ENCODE data around the gene LCP2. TPM values are rescaled to one million over a fixed set of nuclear protein-coding genes. Genes with fewer than 3 reads are reported as not detected.

Gene LCP2
- not detected in 3 replicates for total RNA-seq

GRCh38 chr5:170297589-170298462 is at the start of gene LCP2:
LCP2 (minus strand) TSS chr5:170297777; CDS start chr5:170297611, 166 bp downstream.
- Mint-ChIP-seq H3K4me1 (no peaks in the 10 kb centered on the region), H3K9me3 (no peaks in the 10 kb centered on the region), H3K27me3 (ENCODE audit: low read depth) (peaks cover 2% of the 10 kb centered on the region), H3K4me3 (no peak within 1 kb of the TSS), H3K36me3 (no peaks in the 10 kb centered on the region), H3K27ac (no peak within 1 kb of the TSS)
- TF ChIP-seq, protein P1, sequence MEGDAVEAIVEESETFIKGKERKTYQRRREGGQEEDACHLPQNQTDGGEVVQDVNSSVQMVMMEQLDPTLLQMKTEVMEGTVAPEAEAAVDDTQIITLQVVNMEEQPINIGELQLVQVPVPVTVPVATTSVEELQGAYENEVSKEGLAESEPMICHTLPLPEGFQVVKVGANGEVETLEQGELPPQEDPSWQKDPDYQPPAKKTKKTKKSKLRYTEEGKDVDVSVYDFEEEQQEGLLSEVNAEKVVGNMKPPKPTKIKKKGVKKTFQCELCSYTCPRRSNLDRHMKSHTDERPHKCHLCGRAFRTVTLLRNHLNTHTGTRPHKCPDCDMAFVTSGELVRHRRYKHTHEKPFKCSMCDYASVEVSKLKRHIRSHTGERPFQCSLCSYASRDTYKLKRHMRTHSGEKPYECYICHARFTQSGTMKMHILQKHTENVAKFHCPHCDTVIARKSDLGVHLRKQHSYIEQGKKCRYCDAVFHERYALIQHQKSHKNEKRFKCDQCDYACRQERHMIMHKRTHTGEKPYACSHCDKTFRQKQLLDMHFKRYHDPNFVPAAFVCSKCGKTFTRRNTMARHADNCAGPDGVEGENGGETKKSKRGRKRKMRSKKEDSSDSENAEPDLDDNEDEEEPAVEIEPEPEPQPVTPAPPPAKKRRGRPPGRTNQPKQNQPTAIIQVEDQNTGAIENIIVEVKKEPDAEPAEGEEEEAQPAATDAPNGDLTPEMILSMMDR (IDR thresholded peaks at IDR 0.05; ENCODE audit: unreplicated experiment), result no peak
- no peak for DNase-seq (ENCODE audit: low spot score in 2 of 2, unreplicated experiment in 2 of 2)

- H3K9me3 Mint-ChIP-seq, result peaks cover 6% of the 10 kb centered on the region
- TF ChIP-seq, protein P1 (IDR thresholded peaks at IDR 0.05; ENCODE audit: unreplicated experiment), result no peak
- no peak overlapping the region for H3K4me3 Mint-ChIP-seq
- no peak overlapping the region for H3K27ac Mint-ChIP-seq
- peaks cover 8% of the 10 kb centered on the region for H3K27me3 Mint-ChIP-seq (ENCODE audit: low read depth)
- no peak for DNase-seq (ENCODE audit: low spot score in 2 of 2, unreplicated experiment in 2 of 2)
- H3K36me3 Mint-ChIP-seq, result no peaks in the 10 kb centered on the region
- peaks cover 8% of the 10 kb centered on the region for H3K4me1 Mint-ChIP-seq
Observed at GRCh38 chr5:170347022-170347567, 49.5 kb upstream of the LCP2 start.

- no peak for DNase-seq (ENCODE audit: low spot score in 2 of 2, unreplicated experiment in 2 of 2)
- Mint-ChIP-seq H3K36me3 (no peaks in the 10 kb centered on the region), H3K27ac (no peak overlapping the region), H3K27me3 (ENCODE audit: low read depth) (peaks cover 6% of the 10 kb centered on the region), H3K4me1 (peaks cover 8% of the 10 kb centered on the region), H3K4me3 (no peak overlapping the region), H3K9me3 (peaks cover 11% of the 10 kb centered on the region)
- TF ChIP-seq, protein P1 (IDR thresholded peaks at IDR 0.05; ENCODE audit: unreplicated experiment), result no peak
Observed at GRCh38 chr5:170345971-170346370, 48.4 kb upstream of the LCP2 start.

GRCh38 chr5:170343177-170343576 is 45.6 kb upstream of the LCP2 start:
- Mint-ChIP-seq H3K27me3 (ENCODE audit: low read depth) (peaks cover 2% of the 10 kb centered on the region), H3K9me3 (peaks cover 11% of the 10 kb centered on the region), H3K4me3 (no peak overlapping the region), H3K27ac (no peak overlapping the region), H3K4me1 (peaks cover 8% of the 10 kb centered on the region), H3K36me3 (no peaks in the 10 kb centered on the region)
- TF ChIP-seq, protein P1 (IDR thresholded peaks at IDR 0.05; ENCODE audit: unreplicated experiment), result no peak
- no peak for DNase-seq (ENCODE audit: low spot score in 2 of 2, unreplicated experiment in 2 of 2)

DNA sequence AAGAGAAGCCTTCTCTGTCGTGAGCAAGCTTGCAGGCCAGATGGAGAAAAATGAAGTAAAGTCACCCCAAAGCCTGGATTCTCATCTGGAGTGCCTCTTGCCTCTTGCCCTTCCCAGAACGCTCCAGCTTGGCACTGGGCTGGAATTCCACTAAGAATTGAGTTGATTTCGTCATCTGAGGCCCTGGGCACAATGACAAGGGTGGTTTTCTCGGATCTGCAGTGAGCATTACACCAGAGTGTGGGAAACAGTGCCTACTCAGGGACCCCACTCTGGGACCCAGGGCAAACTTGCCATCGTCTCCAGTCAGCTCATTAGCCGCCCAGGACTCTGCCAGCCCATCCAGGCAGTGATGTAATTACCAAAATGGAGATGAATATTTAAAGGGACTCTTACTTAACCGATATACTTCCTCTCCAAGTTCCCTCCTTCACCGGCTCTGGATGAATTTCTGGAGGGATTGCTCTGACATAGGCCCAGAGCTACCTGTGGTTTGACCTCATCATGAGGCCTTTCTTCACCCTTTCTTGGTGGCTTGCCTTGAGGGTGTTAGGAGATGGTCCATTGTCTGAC is 44.7 kb upstream of the LCP2 start:
- Mint-ChIP-seq H3K36me3 (no peaks in the 10 kb centered on the region), H3K27me3 (ENCODE audit: low read depth) (peaks cover 2% of the 10 kb centered on the region), H3K4me3 (no peak overlapping the region), H3K9me3 (peaks cover 11% of the 10 kb centered on the region), H3K27ac (no peak overlapping the region), H3K4me1 (peaks cover 8% of the 10 kb centered on the region)
- TF ChIP-seq, protein P1 (IDR thresholded peaks at IDR 0.05; ENCODE audit: unreplicated experiment), result no peak
- DNase-seq (ENCODE audit: low spot score in 2 of 2, unreplicated experiment in 2 of 2), result no peak
